Fibroblast of lung (primary cell): ENCODE measurements around the gene ZPLD1.

Experiments
- EZH2 ChIP-seq: IDR thresholded peaks from 2 replicates; pipeline ENCODE4 v1.5.1; 2012; ENCODE audit warnings: low read length, control low read depth, mild to moderate bottlenecking; ENCODE audit errors: missing control alignments
- TF ChIP-seq, protein P1 (sequence below), 2 donors: IDR thresholded peaks in 1 of 2; conservative IDR thresholded peaks in 1 of 2; 1 replicate in 1 of 2; 2 replicates in 1 of 2; pipeline ENCODE4 v1.5.1; 2011 to 2012; ENCODE audit warnings: low read length in 2 of 2, control low read depth in 1 of 2, inconsistent platforms in 1 of 2, low read depth in 1 of 2, mild to moderate bottlenecking in 1 of 2

GRCh38 chr3:102474207-102474606 lies 39.4 kb downstream of the ZPLD1 start:
- TF ChIP-seq, protein P1, sequence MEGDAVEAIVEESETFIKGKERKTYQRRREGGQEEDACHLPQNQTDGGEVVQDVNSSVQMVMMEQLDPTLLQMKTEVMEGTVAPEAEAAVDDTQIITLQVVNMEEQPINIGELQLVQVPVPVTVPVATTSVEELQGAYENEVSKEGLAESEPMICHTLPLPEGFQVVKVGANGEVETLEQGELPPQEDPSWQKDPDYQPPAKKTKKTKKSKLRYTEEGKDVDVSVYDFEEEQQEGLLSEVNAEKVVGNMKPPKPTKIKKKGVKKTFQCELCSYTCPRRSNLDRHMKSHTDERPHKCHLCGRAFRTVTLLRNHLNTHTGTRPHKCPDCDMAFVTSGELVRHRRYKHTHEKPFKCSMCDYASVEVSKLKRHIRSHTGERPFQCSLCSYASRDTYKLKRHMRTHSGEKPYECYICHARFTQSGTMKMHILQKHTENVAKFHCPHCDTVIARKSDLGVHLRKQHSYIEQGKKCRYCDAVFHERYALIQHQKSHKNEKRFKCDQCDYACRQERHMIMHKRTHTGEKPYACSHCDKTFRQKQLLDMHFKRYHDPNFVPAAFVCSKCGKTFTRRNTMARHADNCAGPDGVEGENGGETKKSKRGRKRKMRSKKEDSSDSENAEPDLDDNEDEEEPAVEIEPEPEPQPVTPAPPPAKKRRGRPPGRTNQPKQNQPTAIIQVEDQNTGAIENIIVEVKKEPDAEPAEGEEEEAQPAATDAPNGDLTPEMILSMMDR (conservative IDR thresholded peaks at IDR 0.05 in 1 of 2, IDR thresholded peaks at IDR 0.05 in 1 of 2; ENCODE audit: low read depth in 1 of 2, low read length in 2 of 2) = no peak
- TF ChIP-seq EZH2 = no peak
